CD14-positive monocyte (primary cell): ENCODE measurements around the gene PTBP2. TPM values are rescaled to one million over a fixed set of nuclear protein-coding genes. Genes with fewer than 3 reads are reported as not detected.
A peak's percentile ranks its signal among the peaks of the same experiment; 100 is the strongest.

Source experiments
- DNase-seq, 3 donors: peaks; one replicate each; pipeline ENCODE4 v3.0.0-alpha.2; 2011 to 2022
- H2AFZ ChIP-seq: 2 replicates; pipeline ENCODE4 v1.6.0; 2012; ENCODE audit warnings: mild to moderate bottlenecking, low read depth, low read length, inconsistent platforms; ENCODE audit not compliant: insufficient read depth, poor library complexity, severe bottlenecking
- H3K27ac ChIP-seq, 2 donors: 1 replicate in 1 of 2; 2 replicates in 1 of 2; pipeline ENCODE4 v1.5.1; 2012 to 2013; ENCODE audit warnings: low read length in 2 of 2, control low read depth in 1 of 2, inconsistent platforms in 1 of 2, low read depth in 1 of 2, mild to moderate bottlenecking in 1 of 2
- H3K27me3 ChIP-seq, 2 donors: one replicate each; pipeline versions ENCODE4 v1.6.0 to v1.6.1; 2011 to 2013; ENCODE audit warnings: low read length in 2 of 2; ENCODE audit not compliant: control insufficient read depth in 2 of 2, insufficient read depth in 2 of 2
- H3K36me3 ChIP-seq, 2 donors: replicated peaks in 1 of 2; 1 replicate in 1 of 2; 2 replicates in 1 of 2; pipeline versions ENCODE4 v1.5.1 to v1.6.1; 2012 to 2013; ENCODE audit warnings: low read length in 2 of 2, control low read depth in 1 of 2, inconsistent platforms in 1 of 2, mild to moderate bottlenecking in 1 of 2; ENCODE audit not compliant: insufficient read depth in 2 of 2, control insufficient read depth in 1 of 2
- H3K4me1 ChIP-seq, 2 donors: 1 replicate in 1 of 2; 2 replicates in 1 of 2; pipeline versions ENCODE4 v1.5.1 to v1.6.1; 2012 to 2013; ENCODE audit warnings: low read length in 2 of 2, control low read depth in 1 of 2, inconsistent platforms in 1 of 2, mild to moderate bottlenecking in 1 of 2, moderate library complexity in 1 of 2; ENCODE audit not compliant: insufficient read depth in 2 of 2, control insufficient read depth in 1 of 2
- H3K4me2 ChIP-seq: replicated peaks from 2 replicates; pipeline ENCODE3; 2012; ENCODE audit warnings: low read length, moderate library complexity, mild to moderate bottlenecking; ENCODE audit not compliant: poor library complexity, severe bottlenecking; ENCODE audit errors: extremely low read depth
- H3K4me3 ChIP-seq, 3 experiments: fragments of 200-600 bp in 1 of 3; sonication (generic) in 1 of 3; replicated peaks in 1 of 3; 1 replicate in 2 of 3; 2 replicates in 1 of 3; pipeline ENCODE4 v1.5.1; 2011 to 2013; ENCODE audit warnings: low read length in 3 of 3, mild to moderate bottlenecking in 3 of 3, control low read depth in 2 of 3, low read depth in 2 of 3, inconsistent platforms in 1 of 3, moderate library complexity in 1 of 3
- H3K79me2 ChIP-seq: 2 replicates; pipeline ENCODE4 v1.6.0; 2012; ENCODE audit warnings: mild to moderate bottlenecking, control low read depth, inconsistent platforms, low read length, moderate library complexity; ENCODE audit not compliant: insufficient read depth
- H3K9ac ChIP-seq: 2 replicates; pipeline ENCODE4 v1.6.0; 2017; ENCODE audit warnings: low read length, mild to moderate bottlenecking; ENCODE audit not compliant: insufficient read depth, poor library complexity, severe bottlenecking
- H3K9me3 ChIP-seq, 2 donors: replicated peaks in 1 of 2; 1 replicate in 1 of 2; 2 replicates in 1 of 2; pipeline versions ENCODE4 v1.5.1 to v1.6.1; 2012 to 2013; ENCODE audit warnings: low read length in 2 of 2, control low read depth in 1 of 2; ENCODE audit not compliant: control insufficient read depth in 1 of 2, insufficient read depth in 1 of 2
- H4K20me1 ChIP-seq: 2 replicates; pipeline ENCODE4 v1.6.0; 2012; ENCODE audit warnings: mild to moderate bottlenecking, low read length, control low read depth, moderate library complexity; ENCODE audit not compliant: insufficient read depth
- H3K27ac Mint-ChIP-seq, 7 donors: one replicate each; pipeline ENCODE4 v1.8.0; 2020; ENCODE audit warnings: mild to moderate bottlenecking in 7 of 7, mixed read lengths in 7 of 7, moderate library complexity in 6 of 7, inconsistent platforms in 2 of 7
- H3K27me3 Mint-ChIP-seq, 3 donors: one replicate each; pipeline ENCODE4 v1.8.0; 2021 to 2022; ENCODE audit warnings: low read depth in 3 of 3, mild to moderate bottlenecking in 3 of 3, mixed read lengths in 3 of 3, moderate library complexity in 3 of 3, inconsistent platforms in 1 of 3
- H3K36me3 Mint-ChIP-seq, 2 donors: one replicate each; pipeline ENCODE4 v1.8.0; 2020; ENCODE audit warnings: mixed read lengths in 2 of 2, inconsistent platforms in 1 of 2, mild to moderate bottlenecking in 1 of 2
- H3K4me1 Mint-ChIP-seq: one replicate; pipeline ENCODE4 v1.8.0; 2020; ENCODE audit warnings: mild to moderate bottlenecking, mixed read lengths
- H3K4me3 Mint-ChIP-seq, 2 donors: one replicate each; pipeline ENCODE4 v1.8.0; 2020; ENCODE audit warnings: mild to moderate bottlenecking in 2 of 2, mixed read lengths in 2 of 2, moderate library complexity in 1 of 2
- H3K9me3 Mint-ChIP-seq, 7 donors: one replicate each; pipeline ENCODE4 v1.8.0; 2020 to 2022; ENCODE audit warnings: mixed read lengths in 7 of 7, mild to moderate bottlenecking in 6 of 7, moderate library complexity in 6 of 7, inconsistent platforms in 2 of 7
- CTCF ChIP-seq: fragments of 200-600 bp; IDR thresholded peaks from one replicate; pipeline ENCODE4 v1.8.0; 2022; ENCODE audit warnings: antibody characterized with exemption, mild to moderate bottlenecking
- WGBS: methylation state at CpG from one replicate; pipeline ENCODE4 v1.1.5; 2013; ENCODE audit warnings: missing lambda C conversion rate; ENCODE audit not compliant: insufficient coverage; 5-methylcytosine and 5-hydroxymethylcytosine counted together
- intact Hi-C, 2 donors: fragments of 100-400 bp; cut with micrococcal nuclease; formaldehyde crosslinking; loops; one replicate each; pipeline versions ENCODE4 v1.15.0 to v1.15.1; 2023
- polyA plus RNA-seq, 3 donors: library from polyadenylated mRNA; depleted of rRNA in 1 of 3; unstranded in 2 of 3; stranded (reverse) in 1 of 3; fragments of 300-500 nt in 2 of 3; fragments of >200 nt in 1 of 3; fragmentation: Illumina TruSeq in 2 of 3; gene quantifications; 1 replicate in 2 of 3; 2 replicates in 1 of 3; pipeline ENCODE4 v1.2.3, GENCODE V29; 2012 to 2021

The PTBP2 gene
- polyA plus RNA-seq, 3 donors: 0.52 to 18.2 (median 1.2) TPM

GRCh38 chr1:96747565-96747964, 26.0 kb downstream of the PTBP2 start:
- intact Hi-C loops: no loop called here
- peaks cover 91% of the 10 kb centered on the region for H3K79me2 ChIP-seq
- DNase-seq: no peak
- H2AFZ ChIP-seq: no peak overlapping the region
- H3K4me1 ChIP-seq: no peaks in the 10 kb centered on the region
- H3K36me3 Mint-ChIP-seq: peaks cover 26 to 43% of the 10 kb centered on the region in 2 donors
- H3K27ac ChIP-seq: no peak overlapping the region
- H3K4me1 Mint-ChIP-seq: peaks cover 18% of the 10 kb centered on the region
- peaks cover 43% of the 10 kb centered on the region for H4K20me1 ChIP-seq
- peaks cover 0 to 4% (median 0%) of the 10 kb centered on the region in 7 donors for H3K9me3 Mint-ChIP-seq
- no peak overlapping the region for H3K27ac Mint-ChIP-seq
- no peak overlapping the region for H3K4me3 ChIP-seq
- no peak for TF ChIP-seq CTCF
- no peak overlapping the region for H3K4me2 ChIP-seq
- WGBS: no CpG with 5 or more reads among the region's 1 CpG
- H3K36me3 ChIP-seq: peaks cover 9 to 31% of the 10 kb centered on the region in 2 donors
- H3K9me3 ChIP-seq: no peaks in the 10 kb centered on the region
- no peak overlapping the region for H3K4me3 Mint-ChIP-seq
- no peak overlapping the region for H3K9ac ChIP-seq
- H3K27me3 Mint-ChIP-seq: no peaks in the 10 kb centered on the region
- no peaks in the 10 kb centered on the region for H3K27me3 ChIP-seq

- peak overlapping the region in 1 of 7 donors; percentile 25 for H3K27ac Mint-ChIP-seq
- H3K27ac ChIP-seq: peak overlapping the region in 1 of 2 donors; percentile 27
These were observed 26.5 kb downstream of the PTBP2 start for GRCh38 chr1:96748078-96748477.

More at GRCh38 chr1:96748078-96748477, 26.5 kb downstream of the PTBP2 start:
- Mint-ChIP-seq H3K36me3 (peaks cover 29 to 44% of the 10 kb centered on the region in 2 donors), H3K27me3 (no peaks in the 10 kb centered on the region), H3K4me3 (no peak overlapping the region), H3K9me3 (peaks cover 0 to 2% (median 0%) of the 10 kb centered on the region in 7 donors), H3K4me1 (peaks cover 17% of the 10 kb centered on the region)
- H3K9ac ChIP-seq: no peak overlapping the region
- H3K9me3 ChIP-seq: no peaks in the 10 kb centered on the region
- no peaks in the 10 kb centered on the region for H3K4me1 ChIP-seq
- H3K4me2 ChIP-seq: no peak overlapping the region
- peaks cover 90% of the 10 kb centered on the region for H3K79me2 ChIP-seq
- no peak overlapping the region for H3K4me3 ChIP-seq
- H2AFZ ChIP-seq: no peak overlapping the region
- no peak for TF ChIP-seq CTCF
- H4K20me1 ChIP-seq: peaks cover 39% of the 10 kb centered on the region
- intact Hi-C loops: no loop called here
- peaks cover 14 to 37% of the 10 kb centered on the region in 2 donors for H3K36me3 ChIP-seq
- no peak for DNase-seq
- WGBS: 80% methylated on average over 1 of the region's 3 CpGs
- H3K27me3 ChIP-seq: no peaks in the 10 kb centered on the region
